HepG2 (cell line): ENCODE results near the gene TUBA4B. TPM values are rescaled to one million over a fixed set of nuclear protein-coding genes. Genes with fewer than 3 reads are reported as not detected.

Source experiments
- KLF13 ChIP-seq: sonication (generic); formaldehyde crosslinking; IDR thresholded peaks from 2 replicates; pipeline ENCODE4 v1.4.0; 2020; ENCODE audit warnings: mild to moderate bottlenecking, missing genetic modification reagents
- MTF2 ChIP-seq: sonication (generic); formaldehyde crosslinking; IDR thresholded peaks from 2 replicates; pipeline ENCODE4 v1.5.0; 2020; ENCODE audit warnings: missing genetic modification reagents, borderline replicate concordance
- NFE2L2 ChIP-seq: fragments of 150-350 bp; IDR thresholded peaks from 2 replicates; pipeline ENCODE4 v1.6.1; 2014; ENCODE audit warnings: low read length
- PHF8 ChIP-seq: sonication (generic); formaldehyde crosslinking; IDR thresholded peaks from 2 replicates; pipeline ENCODE4 v1.5.0; 2020; ENCODE audit warnings: missing genetic modification reagents
- RBFOX2 ChIP-seq: fragments of 200-400 bp; formaldehyde crosslinking; IDR thresholded peaks from 2 replicates; pipeline ENCODE4 v1.6.1; 2017; ENCODE audit warnings: low read depth, mild to moderate bottlenecking, low read length
- STAT6 ChIP-seq: sonication (generic); formaldehyde crosslinking; IDR thresholded peaks from 2 replicates; pipeline ENCODE4 v1.4.0; 2020; ENCODE audit warnings: missing genetic modification reagents, mild to moderate bottlenecking, borderline replicate concordance
- ZFP36 ChIP-seq: fragments of 150-350 bp; IDR thresholded peaks from 2 replicates; pipeline ENCODE4 v1.6.1; 2018; ENCODE audit warnings: borderline replicate concordance, low read length, low read depth; ENCODE audit not compliant: partially characterized antibody
- ZIK1 ChIP-seq: sonication (generic); formaldehyde crosslinking; IDR thresholded peaks from 2 replicates; pipeline ENCODE4 v1.5.0; 2020; ENCODE audit warnings: mild to moderate bottlenecking, low read depth, missing genetic modification reagents, borderline replicate concordance
- ZNF205 ChIP-seq: IDR thresholded peaks from 2 replicates; pipeline ENCODE4 v1.6.1; 2018; ENCODE audit warnings: missing biosample characterization, missing genetic modification reagents
- ZNF253 ChIP-seq: sonication (generic); formaldehyde crosslinking; IDR thresholded peaks from 2 replicates; pipeline ENCODE4 v1.8.0; 2022; ENCODE audit warnings: mild to moderate bottlenecking, missing genetic modification reagents, borderline replicate concordance
- ZNF292 ChIP-seq: sonication (generic); formaldehyde crosslinking; IDR thresholded peaks from 2 replicates; pipeline ENCODE4 v1.8.1; 2022; ENCODE audit warnings: mild to moderate bottlenecking, low read depth, missing genetic modification reagents, borderline replicate concordance
- ZNF83 ChIP-seq: sonication (generic); formaldehyde crosslinking; IDR thresholded peaks from 2 replicates; pipeline ENCODE4 v1.4.0; 2020; ENCODE audit warnings: missing genetic modification reagents, mild to moderate bottlenecking, borderline replicate concordance
- polyA plus RNA-seq, 8 experiments: library from polyadenylated mRNA; depleted of rRNA in 3 of 8; stranded (reverse) in 7 of 8; unstranded in 1 of 8; fragments of >200 nt; fragmentation: Illumina TruSeq in 4 of 8; extraction: Trizol in 4 of 8; gene quantifications; 2 replicates each; pipeline versions ENCODE4 v1.2.1 to v1.2.3, GENCODE V29; 2011 to 2016; ENCODE audit warnings: low read depth in 4 of 8, missing spikeins in 1 of 8, mixed read lengths in 1 of 8; ENCODE audit not compliant: insufficient read depth in 1 of 8
- total RNA-seq, 5 experiments: library from RNA; depleted of rRNA; stranded (reverse); fragments of >200 nt; fragmentation: Illumina TruSeq; extraction: Trizol; gene quantifications; 2 replicates each; pipeline ENCODE4 v1.2.3, GENCODE V29; 2016; ENCODE audit warnings: low read depth in 1 of 5
- TF ChIP-seq, protein P1 (sequence below): sonication (generic); formaldehyde crosslinking; IDR thresholded peaks from 2 replicates; pipeline ENCODE4 v1.5.1; 2020; ENCODE audit warnings: mild to moderate bottlenecking, missing genetic modification reagents, moderate library complexity
- TF ChIP-seq, protein P2 (sequence below): sonication (generic); formaldehyde crosslinking; IDR thresholded peaks from 2 replicates; pipeline ENCODE4 v1.8.1; 2023; ENCODE audit warnings: mild to moderate bottlenecking, inconsistent platforms, moderate library complexity, missing genetic modification reagents, borderline replicate concordance
- TF ChIP-seq, protein P3 (sequence below): sonication (generic); formaldehyde crosslinking; IDR thresholded peaks from 2 replicates; pipeline ENCODE4 v1.8.0; 2022; ENCODE audit warnings: low read depth, missing genetic modification reagents
- TF ChIP-seq, protein P4 (sequence below): sonication (generic); formaldehyde crosslinking; conservative IDR thresholded peaks from 2 replicates; pipeline ENCODE4 v1.4.0; 2020; ENCODE audit warnings: missing genetic modification reagents

The TUBA4B gene
- total and polyA plus RNA-seq, 2 of the 13 experiments (the other 11 are each of a cell fraction or from before 2014, with no cell fraction given): 0.18 to 0.22 TPM

GRCh38 chr2:219207884-219208740, 44.9 kb upstream of the TUBA4B start (continued):
- TF ChIP-seq, protein P1, sequence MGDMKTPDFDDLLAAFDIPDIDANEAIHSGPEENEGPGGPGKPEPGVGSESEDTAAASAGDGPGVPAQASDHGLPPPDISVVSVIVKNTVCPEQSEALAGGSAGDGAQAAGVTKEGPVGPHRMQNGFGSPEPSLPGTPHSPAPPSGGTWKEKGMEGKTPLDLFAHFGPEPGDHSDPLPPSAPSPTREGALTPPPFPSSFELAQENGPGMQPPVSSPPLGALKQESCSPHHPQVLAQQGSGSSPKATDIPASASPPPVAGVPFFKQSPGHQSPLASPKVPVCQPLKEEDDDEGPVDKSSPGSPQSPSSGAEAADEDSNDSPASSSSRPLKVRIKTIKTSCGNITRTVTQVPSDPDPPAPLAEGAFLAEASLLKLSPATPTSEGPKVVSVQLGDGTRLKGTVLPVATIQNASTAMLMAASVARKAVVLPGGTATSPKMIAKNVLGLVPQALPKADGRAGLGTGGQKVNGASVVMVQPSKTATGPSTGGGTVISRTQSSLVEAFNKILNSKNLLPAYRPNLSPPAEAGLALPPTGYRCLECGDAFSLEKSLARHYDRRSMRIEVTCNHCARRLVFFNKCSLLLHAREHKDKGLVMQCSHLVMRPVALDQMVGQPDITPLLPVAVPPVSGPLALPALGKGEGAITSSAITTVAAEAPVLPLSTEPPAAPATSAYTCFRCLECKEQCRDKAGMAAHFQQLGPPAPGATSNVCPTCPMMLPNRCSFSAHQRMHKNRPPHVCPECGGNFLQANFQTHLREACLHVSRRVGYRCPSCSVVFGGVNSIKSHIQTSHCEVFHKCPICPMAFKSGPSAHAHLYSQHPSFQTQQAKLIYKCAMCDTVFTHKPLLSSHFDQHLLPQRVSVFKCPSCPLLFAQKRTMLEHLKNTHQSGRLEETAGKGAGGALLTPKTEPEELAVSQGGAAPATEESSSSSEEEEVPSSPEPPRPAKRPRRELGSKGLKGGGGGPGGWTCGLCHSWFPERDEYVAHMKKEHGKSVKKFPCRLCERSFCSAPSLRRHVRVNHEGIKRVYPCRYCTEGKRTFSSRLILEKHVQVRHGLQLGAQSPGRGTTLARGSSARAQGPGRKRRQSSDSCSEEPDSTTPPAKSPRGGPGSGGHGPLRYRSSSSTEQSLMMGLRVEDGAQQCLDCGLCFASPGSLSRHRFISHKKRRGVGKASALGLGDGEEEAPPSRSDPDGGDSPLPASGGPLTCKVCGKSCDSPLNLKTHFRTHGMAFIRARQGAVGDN (CRISPR knock-in tag): peak; percentile 73
- TF ChIP-seq KLF13 (CRISPR knock-in tag) (no peak), STAT6 (CRISPR knock-in tag) (no peak), ZIK1 (CRISPR knock-in tag) (no peak; the same call in 1 of the 2 replicates), MTF2 (CRISPR knock-in tag) (no peak), RBFOX2 (no peak), ZNF83 (0 out of 2 replicates have a peak, but pooled peaks have one; percentile 27), NFE2L2 (no peak), ZNF292 (0 out of 2 replicates have a peak, but pooled peaks have one; percentile 26), ZFP36 (no peak), ZNF205 (no peak; the same call in 1 of the 2 replicates), ZNF253 (CRISPR knock-in tag) (no peak), PHF8 (CRISPR knock-in tag) (peak; percentile 66)
- TF ChIP-seq, protein P2, sequence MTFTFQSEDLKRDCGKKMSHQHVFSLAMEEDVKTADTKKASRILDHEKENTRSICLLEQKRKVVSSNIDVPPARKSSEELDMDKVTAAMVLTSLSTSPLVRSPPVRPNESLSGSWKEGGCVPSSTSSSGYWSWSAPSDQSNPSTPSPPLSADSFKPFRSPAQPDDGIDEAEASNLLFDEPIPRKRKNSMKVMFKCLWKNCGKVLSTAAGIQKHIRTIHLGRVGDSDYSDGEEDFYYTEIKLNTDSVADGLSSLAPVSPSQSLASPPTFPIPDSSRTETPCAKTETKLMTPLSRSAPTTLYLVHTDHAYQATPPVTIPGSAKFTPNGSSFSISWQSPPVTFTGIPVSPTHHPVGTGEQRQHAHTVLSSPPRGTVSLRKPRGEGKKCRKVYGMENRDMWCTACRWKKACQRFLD (CRISPR knock-in tag): no peak
- TF ChIP-seq, protein P3, sequence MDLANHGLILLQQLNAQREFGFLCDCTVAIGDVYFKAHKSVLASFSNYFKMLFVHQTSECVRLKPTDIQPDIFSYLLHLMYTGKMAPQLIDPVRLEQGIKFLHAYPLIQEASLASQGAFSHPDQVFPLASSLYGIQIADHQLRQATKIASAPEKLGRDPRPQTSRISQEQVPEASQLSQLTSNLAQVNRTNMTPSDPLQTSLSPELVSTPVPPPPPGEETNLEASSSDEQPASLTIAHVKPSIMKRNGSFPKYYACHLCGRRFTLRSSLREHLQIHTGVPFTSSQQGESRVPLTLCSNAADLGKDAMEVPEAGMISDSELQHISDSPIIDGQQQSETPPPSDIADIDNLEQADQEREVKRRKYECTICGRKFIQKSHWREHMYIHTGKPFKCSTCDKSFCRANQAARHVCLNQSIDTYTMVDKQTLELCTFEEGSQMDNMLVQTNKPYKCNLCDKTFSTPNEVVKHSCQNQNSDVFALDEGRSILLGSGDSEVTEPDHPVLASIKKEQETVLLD: no peak
- TF ChIP-seq, protein P4, sequence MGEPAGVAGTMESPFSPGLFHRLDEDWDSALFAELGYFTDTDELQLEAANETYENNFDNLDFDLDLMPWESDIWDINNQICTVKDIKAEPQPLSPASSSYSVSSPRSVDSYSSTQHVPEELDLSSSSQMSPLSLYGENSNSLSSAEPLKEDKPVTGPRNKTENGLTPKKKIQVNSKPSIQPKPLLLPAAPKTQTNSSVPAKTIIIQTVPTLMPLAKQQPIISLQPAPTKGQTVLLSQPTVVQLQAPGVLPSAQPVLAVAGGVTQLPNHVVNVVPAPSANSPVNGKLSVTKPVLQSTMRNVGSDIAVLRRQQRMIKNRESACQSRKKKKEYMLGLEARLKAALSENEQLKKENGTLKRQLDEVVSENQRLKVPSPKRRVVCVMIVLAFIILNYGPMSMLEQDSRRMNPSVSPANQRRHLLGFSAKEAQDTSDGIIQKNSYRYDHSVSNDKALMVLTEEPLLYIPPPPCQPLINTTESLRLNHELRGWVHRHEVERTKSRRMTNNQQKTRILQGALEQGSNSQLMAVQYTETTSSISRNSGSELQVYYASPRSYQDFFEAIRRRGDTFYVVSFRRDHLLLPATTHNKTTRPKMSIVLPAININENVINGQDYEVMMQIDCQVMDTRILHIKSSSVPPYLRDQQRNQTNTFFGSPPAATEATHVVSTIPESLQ (CRISPR knock-in tag): no peak
